GM23338 (cell line): ENCODE data around the gene WIPI1.

Source experiments
- CREB1 ChIP-seq: fragments of 250-450 bp; sonication (Bioruptor Pico); IDR thresholded peaks from 2 replicates; pipeline ENCODE4 v1.5.0; 2020; ENCODE audit warnings: low read depth, mild to moderate bottlenecking, moderate library complexity
- ETS1 ChIP-seq: IDR thresholded peaks from 2 replicates; pipeline ENCODE4 v1.6.1; 2016; ENCODE audit warnings: antibody characterized with exemption
- EZH2 ChIP-seq: fragments of 200-600 bp; sonication (generic); IDR thresholded peaks from one replicate; pipeline ENCODE4 v1.8.0; 2017; ENCODE audit warnings: antibody characterized with exemption, mild to moderate bottlenecking, low read depth; ENCODE audit not compliant: unreplicated experiment
- EZH2phosphoT487 ChIP-seq: fragments of 200-600 bp; sonication (generic); IDR thresholded peaks from one replicate; pipeline ENCODE4 v1.8.1; 2018; ENCODE audit warnings: antibody characterized with exemption; ENCODE audit not compliant: unreplicated experiment
- JUNB ChIP-seq: IDR thresholded peaks from one replicate; pipeline ENCODE4 v1.6.1; 2016; ENCODE audit warnings: antibody characterized with exemption; ENCODE audit not compliant: unreplicated experiment
- NANOG ChIP-seq: IDR thresholded peaks from 2 replicates; pipeline ENCODE4 v1.6.1; 2016; ENCODE audit warnings: antibody characterized with exemption, borderline replicate concordance
- POLR2AphosphoS5 ChIP-seq: IDR thresholded peaks from 2 replicates; pipeline ENCODE4 v1.6.1; 2016; ENCODE audit warnings: antibody characterized with exemption, low read depth
- REST ChIP-seq: IDR thresholded peaks from one replicate; pipeline ENCODE4 v1.6.1; 2018; ENCODE audit warnings: antibody characterized with exemption; ENCODE audit not compliant: unreplicated experiment
- STAT1 ChIP-seq: IDR thresholded peaks from one replicate; pipeline ENCODE4 v1.6.1; 2016; ENCODE audit warnings: antibody characterized with exemption; ENCODE audit not compliant: unreplicated experiment
- TF ChIP-seq, protein P1 (sequence below), 2 experiments: fragments of 200-600 bp in 1 of 2; sonication (generic) in 1 of 2; conservative IDR thresholded peaks; 2 replicates each; pipeline versions ENCODE4 v1.5.1 to v1.6.1; 2016 to 2017; ENCODE audit warnings: antibody characterized with exemption in 2 of 2, low read depth in 2 of 2, mild to moderate bottlenecking in 2 of 2, moderate library complexity in 1 of 2

DNA sequence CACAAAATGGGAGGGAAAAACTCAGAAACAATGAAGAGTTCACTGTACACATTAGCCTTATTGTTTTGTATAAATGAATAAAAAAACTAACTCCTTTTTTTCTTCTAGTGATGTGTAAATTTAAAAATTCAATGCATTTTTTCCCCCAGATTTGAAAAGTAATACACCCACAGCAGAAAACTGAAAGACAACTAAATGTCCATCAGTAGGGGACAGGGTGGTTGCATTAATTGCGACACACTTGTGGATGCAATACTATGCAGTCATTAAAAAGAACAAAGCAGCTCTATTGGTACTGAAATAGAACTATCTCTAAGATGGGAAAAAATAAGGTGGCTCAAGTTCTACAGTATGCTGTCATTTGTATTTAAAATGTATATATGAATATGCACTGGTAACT is 13.7 kb upstream of the WIPI1 start:
- TF ChIP-seq, protein P1, sequence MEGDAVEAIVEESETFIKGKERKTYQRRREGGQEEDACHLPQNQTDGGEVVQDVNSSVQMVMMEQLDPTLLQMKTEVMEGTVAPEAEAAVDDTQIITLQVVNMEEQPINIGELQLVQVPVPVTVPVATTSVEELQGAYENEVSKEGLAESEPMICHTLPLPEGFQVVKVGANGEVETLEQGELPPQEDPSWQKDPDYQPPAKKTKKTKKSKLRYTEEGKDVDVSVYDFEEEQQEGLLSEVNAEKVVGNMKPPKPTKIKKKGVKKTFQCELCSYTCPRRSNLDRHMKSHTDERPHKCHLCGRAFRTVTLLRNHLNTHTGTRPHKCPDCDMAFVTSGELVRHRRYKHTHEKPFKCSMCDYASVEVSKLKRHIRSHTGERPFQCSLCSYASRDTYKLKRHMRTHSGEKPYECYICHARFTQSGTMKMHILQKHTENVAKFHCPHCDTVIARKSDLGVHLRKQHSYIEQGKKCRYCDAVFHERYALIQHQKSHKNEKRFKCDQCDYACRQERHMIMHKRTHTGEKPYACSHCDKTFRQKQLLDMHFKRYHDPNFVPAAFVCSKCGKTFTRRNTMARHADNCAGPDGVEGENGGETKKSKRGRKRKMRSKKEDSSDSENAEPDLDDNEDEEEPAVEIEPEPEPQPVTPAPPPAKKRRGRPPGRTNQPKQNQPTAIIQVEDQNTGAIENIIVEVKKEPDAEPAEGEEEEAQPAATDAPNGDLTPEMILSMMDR (conservative IDR thresholded peaks at IDR 0.05; ENCODE audit: low read depth in 2 of 2), result no peak
- no peak for TF ChIP-seq CREB1 (CRISPR knock-in tag)
- no peak for TF ChIP-seq EZH2phosphoT487
- TF ChIP-seq JUNB, result no peak
- no peak for TF ChIP-seq REST
- TF ChIP-seq EZH2, result no peak
- no peak for TF ChIP-seq POLR2AphosphoS5
- no peak for TF ChIP-seq NANOG
- TF ChIP-seq ETS1, result no peak
- TF ChIP-seq STAT1, result no peak
